Effector memory CD4-positive, alpha-beta T cell (primary cell): ENCODE measurements around the gene PKNOX2.

ENCODE experiments used
- DNase-seq, 3 donors: peaks; one replicate each; pipeline ENCODE4 v3.0.0-alpha.2; 2020
- H3K27ac ChIP-seq: 2 replicates; pipeline ENCODE4 v1.7.0; 2013; ENCODE audit warnings: mild to moderate bottlenecking, low read length, moderate library complexity; ENCODE audit not compliant: insufficient read depth, poor library complexity, severe bottlenecking
- H3K27me3 ChIP-seq: replicated peaks from 2 replicates; pipeline ENCODE4 v1.7.0; 2013; ENCODE audit warnings: mild to moderate bottlenecking, low read length; ENCODE audit not compliant: insufficient read depth, control insufficient read depth, poor library complexity, severe bottlenecking
- H3K36me3 ChIP-seq: 2 replicates; pipeline ENCODE4 v1.7.0; 2013; ENCODE audit warnings: mild to moderate bottlenecking, low read length, moderate library complexity; ENCODE audit not compliant: control insufficient read depth, insufficient read depth
- H3K4me1 ChIP-seq: 2 replicates; pipeline ENCODE4 v1.7.0; 2013; ENCODE audit warnings: low read length, mild to moderate bottlenecking; ENCODE audit not compliant: control insufficient read depth, insufficient read depth, poor library complexity, severe bottlenecking
- H3K4me3 ChIP-seq: 2 replicates; pipeline ENCODE4 v1.7.0; 2013; ENCODE audit warnings: low read length, low read depth, mild to moderate bottlenecking; ENCODE audit not compliant: insufficient read depth, poor library complexity, severe bottlenecking
- H3K9me3 ChIP-seq: 2 replicates; pipeline ENCODE4 v1.7.0; 2013; ENCODE audit warnings: mild to moderate bottlenecking, low read length, moderate library complexity; ENCODE audit not compliant: control insufficient read depth

Gene PKNOX2

DNA sequence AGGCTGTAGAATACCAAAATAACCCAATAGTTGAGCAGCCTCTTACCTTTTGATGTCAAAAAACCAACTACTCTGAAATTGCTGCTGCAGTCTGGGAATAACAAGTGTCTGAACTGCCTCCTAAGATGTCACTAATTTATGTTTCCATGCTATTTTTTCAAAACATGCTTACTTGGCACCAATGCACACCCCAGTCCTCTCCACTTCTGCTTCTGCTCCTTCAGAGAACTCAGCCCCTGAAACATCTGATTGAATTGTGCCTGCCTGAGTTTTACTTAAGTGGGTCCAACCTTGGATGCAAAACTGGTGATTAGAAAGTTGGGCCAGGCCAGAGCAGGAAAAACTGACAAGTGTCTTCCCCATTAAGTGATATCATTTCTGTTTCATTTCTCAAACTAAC, 28.6 kb upstream of the PKNOX2 start:
- Histone ChIP-seq H3K9me3 (no peaks in the 10 kb centered on the region), H3K4me3 (no peak overlapping the region), H3K27me3 (peaks cover 13% of the 10 kb centered on the region), H3K27ac (no peak overlapping the region), H3K4me1 (no peaks in the 10 kb centered on the region), H3K36me3 (no peaks in the 10 kb centered on the region)
- DNase-seq = no peak

DNA sequence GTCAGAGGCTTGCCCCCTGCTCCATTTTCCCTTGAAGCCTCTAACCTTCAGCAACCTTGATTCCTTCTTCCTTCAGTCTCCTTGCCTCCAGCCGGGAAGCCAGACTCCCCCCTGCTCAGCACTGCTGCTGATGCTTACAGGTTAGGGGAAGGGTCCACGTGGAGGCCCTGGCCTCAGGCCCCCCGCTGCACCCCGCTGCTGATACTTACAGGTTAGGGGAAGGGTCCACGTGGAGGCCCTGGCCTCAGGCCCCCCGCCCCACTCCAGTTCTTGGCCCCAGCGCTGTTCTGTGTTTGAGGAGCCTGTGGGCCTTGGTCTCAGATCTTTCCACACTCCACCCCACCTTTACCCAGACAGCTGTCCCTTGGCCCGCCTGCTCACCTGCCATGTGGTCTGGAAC, 25.6 kb upstream of the PKNOX2 start:
- no peaks in the 10 kb centered on the region for H3K4me1 ChIP-seq
- H3K4me3 ChIP-seq = no peak overlapping the region
- no peaks in the 10 kb centered on the region for H3K9me3 ChIP-seq
- no peak overlapping the region for H3K27ac ChIP-seq
- DNase-seq = no peak
- H3K36me3 ChIP-seq = no peaks in the 10 kb centered on the region
- peaks cover 20% of the 10 kb centered on the region for H3K27me3 ChIP-seq

DNA sequence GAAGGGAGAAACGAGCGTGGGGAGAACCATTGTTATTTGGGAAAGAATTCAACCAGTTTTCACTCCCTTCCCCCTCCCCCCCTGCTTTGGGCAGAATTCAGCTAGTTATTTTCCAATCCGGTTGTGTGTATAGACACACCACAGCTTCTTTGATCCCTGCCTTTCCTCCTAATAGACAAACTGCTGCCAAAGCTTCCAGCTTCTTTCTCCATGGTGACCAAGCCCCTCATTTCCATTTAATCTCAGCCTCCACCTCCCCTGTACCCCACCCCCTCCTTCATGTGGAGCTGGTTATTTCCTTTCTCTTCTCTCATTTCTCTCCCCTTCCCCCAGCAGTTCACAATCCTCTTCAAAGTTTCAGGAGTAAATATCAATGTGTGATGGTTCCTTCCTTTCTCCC, 24.8 kb upstream of the PKNOX2 start:
- no peaks in the 10 kb centered on the region for H3K9me3 ChIP-seq
- H3K27me3 ChIP-seq = peaks cover 20% of the 10 kb centered on the region
- no peaks in the 10 kb centered on the region for H3K4me1 ChIP-seq
- no peak overlapping the region for H3K27ac ChIP-seq
- H3K4me3 ChIP-seq = no peak overlapping the region
- no peaks in the 10 kb centered on the region for H3K36me3 ChIP-seq
- no peak for DNase-seq

DNA sequence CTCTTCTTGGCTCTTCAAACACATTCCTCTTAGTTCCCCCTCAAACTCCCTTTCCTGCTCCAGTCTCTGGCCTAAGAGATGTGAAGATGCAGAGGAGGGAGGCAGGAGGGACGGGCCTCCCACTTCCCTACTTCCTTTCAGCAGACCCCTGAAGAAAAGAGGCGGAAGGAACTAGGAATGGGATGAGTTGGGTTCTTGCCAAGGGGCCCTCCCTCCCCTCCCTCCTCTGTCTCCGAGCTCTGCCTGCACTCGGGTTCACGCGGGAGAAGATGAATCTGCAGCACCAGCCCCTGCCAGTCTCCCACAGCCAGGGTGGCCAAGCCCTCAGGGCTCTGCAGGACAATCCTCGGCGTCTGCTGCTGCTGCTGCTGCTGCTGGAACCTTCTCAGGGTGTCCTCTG, 24.3 kb upstream of the PKNOX2 start:
- no peaks in the 10 kb centered on the region for H3K9me3 ChIP-seq
- DNase-seq = no peak
- no peak overlapping the region for H3K27ac ChIP-seq
- no peak overlapping the region for H3K4me3 ChIP-seq
- peaks cover 20% of the 10 kb centered on the region for H3K27me3 ChIP-seq
- no peaks in the 10 kb centered on the region for H3K4me1 ChIP-seq
- no peaks in the 10 kb centered on the region for H3K36me3 ChIP-seq

DNA sequence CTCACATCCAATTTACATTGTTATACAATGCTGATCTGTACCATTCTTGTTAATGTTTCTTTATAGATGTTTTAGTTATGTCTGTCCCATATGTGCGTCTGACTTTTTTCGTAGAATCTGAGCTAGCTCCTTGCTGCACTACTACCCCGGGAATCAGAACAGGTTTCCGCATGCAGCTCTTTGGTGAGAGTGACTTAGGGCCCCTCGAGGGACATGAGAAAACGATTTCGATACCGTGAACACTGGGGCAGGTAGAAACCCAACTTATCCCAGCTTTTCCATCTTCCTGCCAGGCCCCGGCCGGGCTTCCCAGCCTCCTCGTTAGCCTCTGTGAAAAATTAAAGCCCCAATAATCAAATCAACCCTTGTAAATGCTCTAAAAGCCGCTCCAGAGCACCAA, 23.4 kb upstream of the PKNOX2 start:
- Histone ChIP-seq H3K27me3 (peaks cover 20% of the 10 kb centered on the region), H3K4me1 (no peaks in the 10 kb centered on the region), H3K4me3 (no peak overlapping the region), H3K27ac (no peak overlapping the region), H3K36me3 (no peaks in the 10 kb centered on the region), H3K9me3 (no peaks in the 10 kb centered on the region)
- DNase-seq = no peak

DNA sequence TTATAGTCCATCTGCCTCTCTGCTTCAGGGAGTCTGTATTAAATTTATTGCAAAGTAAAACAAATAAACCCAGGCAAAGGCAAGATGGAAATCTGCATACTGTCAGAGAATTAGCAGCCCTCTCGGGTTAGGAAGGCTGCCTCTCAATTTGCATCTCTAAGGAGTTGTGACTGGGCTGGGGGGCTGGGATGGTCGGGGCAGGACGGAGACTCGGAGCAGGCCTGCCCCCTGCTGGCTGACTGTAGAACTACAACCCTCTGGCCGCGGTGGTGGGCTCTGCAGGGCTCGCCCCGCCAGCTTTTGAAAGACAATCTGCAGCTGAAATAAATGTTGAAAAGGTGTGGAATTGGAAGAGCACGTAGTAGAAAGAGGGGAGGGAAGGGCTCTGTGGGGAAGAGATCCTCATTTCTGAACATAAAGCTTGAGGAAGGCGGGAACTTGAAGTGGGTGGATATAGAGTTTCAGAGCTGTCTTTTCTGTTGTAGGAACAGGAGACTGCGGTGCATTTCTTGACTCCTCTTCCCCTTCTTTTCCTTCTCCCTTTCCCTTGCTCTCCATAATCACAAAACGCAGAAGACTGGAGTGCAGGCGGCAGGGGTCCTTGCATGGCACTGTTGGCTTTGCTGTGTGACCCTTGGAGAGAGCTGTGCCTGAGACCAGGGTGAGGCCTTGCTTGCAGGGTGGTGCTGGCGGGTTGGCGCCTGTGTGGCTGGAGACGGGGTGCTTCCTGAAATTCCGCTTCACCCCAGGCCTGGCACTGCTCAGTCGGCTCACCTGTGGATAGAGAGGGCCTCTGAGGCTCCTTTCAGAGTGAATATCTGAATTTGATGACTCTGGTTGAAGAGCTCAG, 22.6 kb upstream of the PKNOX2 start:
- no peaks in the 10 kb centered on the region for H3K9me3 ChIP-seq
- H3K4me3 ChIP-seq = no peak overlapping the region
- H3K4me1 ChIP-seq = no peaks in the 10 kb centered on the region
- no peaks in the 10 kb centered on the region for H3K36me3 ChIP-seq
- peak; percentile 19 to 37 (median 22) for DNase-seq
- no peak overlapping the region for H3K27ac ChIP-seq
- H3K27me3 ChIP-seq = peaks cover 20% of the 10 kb centered on the region

DNA sequence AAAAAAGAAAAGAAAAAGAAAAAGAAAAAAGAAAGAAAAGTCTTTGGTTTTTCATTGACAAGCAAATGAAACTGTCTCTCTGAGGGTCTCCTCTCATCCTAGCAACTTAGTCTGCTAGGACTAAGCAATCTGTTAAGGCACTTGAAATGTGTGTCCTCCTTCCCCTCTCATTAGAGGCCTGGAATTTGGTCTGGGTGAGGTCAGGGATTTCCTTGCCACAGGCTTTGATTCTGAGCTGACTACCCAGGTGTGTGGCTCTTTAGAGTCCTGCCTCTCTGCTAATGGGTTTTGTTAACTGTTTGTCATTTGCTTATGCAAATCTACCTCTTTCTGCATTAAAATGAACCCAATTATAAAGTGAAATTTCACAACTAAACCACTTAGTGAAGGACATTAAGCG, 18.3 kb upstream of the PKNOX2 start:
- no peaks in the 10 kb centered on the region for H3K36me3 ChIP-seq
- no peak for DNase-seq
- H3K9me3 ChIP-seq = no peaks in the 10 kb centered on the region
- no peaks in the 10 kb centered on the region for H3K4me1 ChIP-seq
- H3K4me3 ChIP-seq = no peak overlapping the region
- H3K27me3 ChIP-seq = peaks cover 9% of the 10 kb centered on the region
- no peak overlapping the region for H3K27ac ChIP-seq

DNA sequence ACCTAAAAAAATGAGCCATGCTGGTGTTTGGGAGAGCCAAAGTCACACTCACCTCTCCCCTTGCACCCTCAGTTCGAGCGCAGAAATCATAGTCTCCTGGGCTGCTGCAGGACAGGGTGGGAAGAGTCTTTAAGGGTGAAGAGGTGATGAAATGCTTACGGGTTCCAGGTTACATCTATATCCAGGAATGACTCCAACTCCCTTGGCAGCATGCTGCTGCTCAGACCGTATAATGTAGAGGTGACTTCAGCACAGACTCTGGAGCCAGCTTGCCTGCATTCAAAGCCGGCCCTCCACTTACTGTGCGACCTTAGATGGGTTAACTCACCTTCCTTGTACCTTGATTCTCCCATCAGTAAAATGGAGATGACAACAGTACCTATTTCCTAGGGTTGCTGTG, 17.3 kb upstream of the PKNOX2 start:
- no peaks in the 10 kb centered on the region for H3K36me3 ChIP-seq
- no peak overlapping the region for H3K27ac ChIP-seq
- H3K4me3 ChIP-seq = no peak overlapping the region
- H3K9me3 ChIP-seq = no peaks in the 10 kb centered on the region
- no peak for DNase-seq
- H3K27me3 ChIP-seq = no peaks in the 10 kb centered on the region
- H3K4me1 ChIP-seq = no peaks in the 10 kb centered on the region

DNA sequence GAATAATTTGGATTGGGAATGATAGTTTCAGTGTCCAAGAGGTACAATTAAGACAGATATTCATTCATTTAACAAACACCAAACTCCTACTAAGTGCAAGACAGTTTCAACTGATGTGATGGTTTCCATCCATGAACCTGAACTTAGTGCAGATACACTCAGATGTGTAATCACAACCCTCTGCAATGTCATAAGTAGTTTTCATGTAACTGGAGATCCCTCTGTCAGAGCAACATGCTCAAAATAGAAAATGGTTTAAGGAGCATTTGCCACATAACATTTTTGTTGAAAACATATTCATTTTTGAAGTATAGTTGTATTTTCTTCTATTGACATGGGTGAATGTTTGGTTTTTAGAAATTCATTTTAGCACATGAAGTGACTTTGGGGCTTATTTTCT, 16.5 kb upstream of the PKNOX2 start:
- no peak for DNase-seq
- no peaks in the 10 kb centered on the region for H3K36me3 ChIP-seq
- H3K4me1 ChIP-seq = no peaks in the 10 kb centered on the region
- H3K4me3 ChIP-seq = no peak overlapping the region
- H3K27me3 ChIP-seq = no peaks in the 10 kb centered on the region
- no peaks in the 10 kb centered on the region for H3K9me3 ChIP-seq
- no peak overlapping the region for H3K27ac ChIP-seq

DNA sequence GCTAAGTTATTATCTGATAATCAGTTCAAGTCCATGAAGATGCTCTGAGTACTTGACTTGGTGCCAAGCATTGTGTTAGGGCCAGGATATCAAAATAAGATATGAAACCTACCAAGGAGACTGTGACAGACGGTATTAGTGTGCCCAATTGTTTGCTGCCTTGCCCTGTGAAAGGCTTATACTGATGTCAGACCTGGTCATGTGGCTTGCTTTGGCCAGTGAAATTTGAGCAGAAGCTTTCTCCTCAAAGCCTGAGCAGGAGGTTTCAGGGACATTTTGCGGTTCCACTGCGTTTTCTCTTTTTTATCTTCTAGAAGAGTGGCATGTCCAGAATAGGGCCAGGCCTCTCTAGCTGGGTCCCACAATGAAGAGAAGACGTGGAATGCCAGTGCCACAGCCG, 15.8 kb upstream of the PKNOX2 start:
- no peak overlapping the region for H3K4me3 ChIP-seq
- DNase-seq = no peak
- no peak overlapping the region for H3K27ac ChIP-seq
- H3K9me3 ChIP-seq = no peaks in the 10 kb centered on the region
- no peaks in the 10 kb centered on the region for H3K4me1 ChIP-seq
- H3K27me3 ChIP-seq = no peaks in the 10 kb centered on the region
- no peaks in the 10 kb centered on the region for H3K36me3 ChIP-seq
